MM.1S (cell line): ENCODE results near the gene ADAMTSL3.

Experiments used
- DNase-seq: peaks from one replicate; pipeline ENCODE4 v3.0.0-alpha.2; 2015
- H2AFZ ChIP-seq: fragments of 300-600 bp; sonication (generic); 2 replicates; pipeline ENCODE4 v1.6.0; 2016; ENCODE audit warnings: antibody characterized with exemption, low read length
- H3F3A ChIP-seq: fragments of 300-600 bp; sonication (generic); 2 replicates; pipeline ENCODE4 v1.6.1; 2016; ENCODE audit warnings: mild to moderate bottlenecking, antibody characterized with exemption, low read length, moderate library complexity, mixed read lengths; ENCODE audit not compliant: insufficient read depth
- H3K27ac ChIP-seq: fragments of 300-600 bp; sonication (generic); 2 replicates; pipeline ENCODE4 v1.5.1; 2016; ENCODE audit warnings: mild to moderate bottlenecking, low read length
- H3K27me3 ChIP-seq: fragments of 300-600 bp; sonication (generic); replicated peaks from 2 replicates; pipeline ENCODE4 v1.6.0; 2016; ENCODE audit warnings: low read length; ENCODE audit not compliant: insufficient read depth
- H3K36me3 ChIP-seq: fragments of 300-600 bp; sonication (generic); replicated peaks from 2 replicates; pipeline ENCODE4 v1.6.1; 2016; ENCODE audit warnings: mild to moderate bottlenecking, low read length, mixed read lengths; ENCODE audit not compliant: insufficient read depth
- H3K4me1 ChIP-seq: fragments of 300-600 bp; sonication (generic); 2 replicates; pipeline ENCODE4 v1.6.1; 2016; ENCODE audit warnings: low read length, mixed read lengths
- H3K4me2 ChIP-seq: fragments of 300-600 bp; sonication (generic); 2 replicates; pipeline ENCODE4 v1.6.0; 2016; ENCODE audit warnings: low read depth, low read length
- H3K4me3 ChIP-seq: fragments of 300-600 bp; sonication (generic); 2 replicates; pipeline ENCODE4 v1.5.1; 2016; ENCODE audit warnings: low read length, mixed read lengths
- H3K79me2 ChIP-seq: fragments of 300-600 bp; sonication (generic); 2 replicates; pipeline ENCODE4 v1.6.1; 2016; ENCODE audit warnings: mixed run types, low read length, mixed read lengths
- H3K9ac ChIP-seq: fragments of 300-600 bp; sonication (generic); 2 replicates; pipeline ENCODE4 v1.6.1; 2016; ENCODE audit warnings: low read length, mixed read lengths
- H3K9me2 ChIP-seq: fragments of 300-600 bp; sonication (generic); replicated peaks from 2 replicates; pipeline ENCODE4 v1.6.1; 2016; ENCODE audit warnings: mild to moderate bottlenecking, low read length, mixed read lengths; ENCODE audit not compliant: insufficient read depth
- H3K9me3 ChIP-seq: fragments of 300-600 bp; sonication (generic); replicated peaks from 2 replicates; pipeline ENCODE4 v1.6.1; 2016; ENCODE audit warnings: mild to moderate bottlenecking, low read length, mixed read lengths; ENCODE audit not compliant: insufficient read depth
- H4K20me1 ChIP-seq: fragments of 300-600 bp; sonication (generic); 2 replicates; pipeline ENCODE4 v1.6.1; 2016; ENCODE audit warnings: mild to moderate bottlenecking, low read length, moderate library complexity, mixed read lengths; ENCODE audit not compliant: insufficient read depth
- EZH2 ChIP-seq: fragments of 300-600 bp; sonication (generic); optimal IDR thresholded peaks from 2 replicates; pipeline ENCODE3; 2017; ENCODE audit warnings: low read depth, mild to moderate bottlenecking, antibody characterized with exemption, low read length, mixed read lengths
- EZH2phosphoT487 ChIP-seq: fragments of 300-600 bp; sonication (generic); IDR thresholded peaks from 2 replicates; pipeline ENCODE4 v1.6.1; 2018; ENCODE audit warnings: antibody characterized with exemption, low read length
- TF ChIP-seq, protein P1 (sequence below): fragments of 300-600 bp; sonication (generic); IDR thresholded peaks from 2 replicates; pipeline ENCODE4 v1.5.1; 2016; ENCODE audit warnings: antibody characterized with exemption, low read length, mixed read lengths

ADAMTSL3 gene

DNA sequence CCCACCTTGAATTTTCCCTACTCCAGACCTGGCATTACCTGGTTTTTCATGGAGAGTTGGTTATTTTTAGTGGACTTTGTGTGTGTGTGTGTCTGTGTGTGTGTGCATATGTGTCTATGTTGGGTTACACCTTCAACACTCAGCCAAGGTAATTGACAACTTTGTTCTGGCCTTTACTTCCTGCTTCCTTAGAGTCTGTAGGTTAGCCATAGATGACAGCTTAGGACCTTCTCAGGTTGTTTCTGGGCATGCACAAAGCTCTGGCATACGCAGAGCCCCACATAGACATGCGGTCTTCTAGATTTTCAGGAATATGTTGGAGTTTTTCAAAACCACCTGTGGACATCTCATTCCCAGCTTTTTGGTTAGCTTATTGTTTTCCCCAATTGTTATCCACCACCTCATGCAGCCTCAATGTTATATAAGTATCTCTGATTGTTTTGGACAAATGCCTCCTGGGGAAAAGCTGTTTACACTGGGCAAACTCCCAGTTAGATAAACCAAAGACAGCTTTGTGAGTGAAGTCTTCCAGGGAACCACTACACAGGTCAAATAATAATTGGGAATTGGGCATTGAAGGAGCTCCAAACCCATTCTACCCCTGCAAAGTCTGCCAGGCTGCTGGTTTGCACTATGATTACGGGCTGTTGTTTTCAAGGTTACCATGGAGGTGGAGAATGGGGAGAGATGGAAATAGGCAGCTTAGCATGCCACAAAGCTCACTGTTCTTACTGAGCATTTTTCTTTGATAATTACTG is 201.2 kb downstream of the ADAMTSL3 start:
- TF ChIP-seq EZH2phosphoT487 (no peak), EZH2 (no peak)
- TF ChIP-seq, protein P1, sequence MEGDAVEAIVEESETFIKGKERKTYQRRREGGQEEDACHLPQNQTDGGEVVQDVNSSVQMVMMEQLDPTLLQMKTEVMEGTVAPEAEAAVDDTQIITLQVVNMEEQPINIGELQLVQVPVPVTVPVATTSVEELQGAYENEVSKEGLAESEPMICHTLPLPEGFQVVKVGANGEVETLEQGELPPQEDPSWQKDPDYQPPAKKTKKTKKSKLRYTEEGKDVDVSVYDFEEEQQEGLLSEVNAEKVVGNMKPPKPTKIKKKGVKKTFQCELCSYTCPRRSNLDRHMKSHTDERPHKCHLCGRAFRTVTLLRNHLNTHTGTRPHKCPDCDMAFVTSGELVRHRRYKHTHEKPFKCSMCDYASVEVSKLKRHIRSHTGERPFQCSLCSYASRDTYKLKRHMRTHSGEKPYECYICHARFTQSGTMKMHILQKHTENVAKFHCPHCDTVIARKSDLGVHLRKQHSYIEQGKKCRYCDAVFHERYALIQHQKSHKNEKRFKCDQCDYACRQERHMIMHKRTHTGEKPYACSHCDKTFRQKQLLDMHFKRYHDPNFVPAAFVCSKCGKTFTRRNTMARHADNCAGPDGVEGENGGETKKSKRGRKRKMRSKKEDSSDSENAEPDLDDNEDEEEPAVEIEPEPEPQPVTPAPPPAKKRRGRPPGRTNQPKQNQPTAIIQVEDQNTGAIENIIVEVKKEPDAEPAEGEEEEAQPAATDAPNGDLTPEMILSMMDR: no peak
- Histone ChIP-seq H3K36me3 (no peaks in the 10 kb centered on the region), H3K4me2 (no peak overlapping the region), H3K4me1 (no peaks in the 10 kb centered on the region), H3K27me3 (no peaks in the 10 kb centered on the region), H3K9me3 (no peaks in the 10 kb centered on the region), H3K27ac (no peak overlapping the region), H3K9ac (no peak overlapping the region), H2AFZ (no peak overlapping the region), H3F3A (no peaks in the 10 kb centered on the region), H3K79me2 (no peaks in the 10 kb centered on the region), H3K4me3 (no peak overlapping the region), H4K20me1 (no peaks in the 10 kb centered on the region), H3K9me2 (no peaks in the 10 kb centered on the region)
- no peak for DNase-seq

- Histone ChIP-seq H3K9me3 (no peaks in the 10 kb centered on the region), H3K4me2 (no peak overlapping the region), H3K9me2 (no peaks in the 10 kb centered on the region), H4K20me1 (no peaks in the 10 kb centered on the region), H3K4me1 (no peaks in the 10 kb centered on the region), H3K27me3 (no peaks in the 10 kb centered on the region), H3K27ac (no peak overlapping the region), H2AFZ (no peak overlapping the region), H3K9ac (no peak overlapping the region), H3F3A (no peaks in the 10 kb centered on the region), H3K4me3 (no peak overlapping the region), H3K36me3 (no peaks in the 10 kb centered on the region), H3K79me2 (no peaks in the 10 kb centered on the region)
- no peak for DNase-seq
- TF ChIP-seq EZH2phosphoT487: no peak
- no peak for TF ChIP-seq EZH2
- TF ChIP-seq, protein P1: no peak
Measured at GRCh38 chr15:83855956-83856355, 202.0 kb downstream of the ADAMTSL3 start.

- Histone ChIP-seq H3K27ac (no peak overlapping the region), H3K4me3 (no peak overlapping the region), H3F3A (no peaks in the 10 kb centered on the region)
Measured at GRCh38 chr15:83858820-83859505, 205.0 kb downstream of the ADAMTSL3 start.

More at GRCh38 chr15:83858820-83859505, 205.0 kb downstream of the ADAMTSL3 start:
- Histone ChIP-seq H4K20me1 (no peaks in the 10 kb centered on the region), H3K9me2 (no peaks in the 10 kb centered on the region), H3K4me1 (no peaks in the 10 kb centered on the region), H3K4me2 (no peak overlapping the region), H3K79me2 (no peaks in the 10 kb centered on the region), H3K9me3 (no peaks in the 10 kb centered on the region), H3K9ac (no peak overlapping the region), H3K27me3 (no peaks in the 10 kb centered on the region), H3K36me3 (no peaks in the 10 kb centered on the region), H2AFZ (no peak overlapping the region)
- DNase-seq: no peak
- no peak for TF ChIP-seq EZH2phosphoT487
- TF ChIP-seq, protein P1: no peak
- no peak for TF ChIP-seq EZH2
